ENCODE data around the gene ZNF93. TPM values are rescaled to one million over a fixed set of nuclear protein-coding genes. Genes with fewer than 3 reads are reported as not detected.

The ZNF93 gene
- total and polyA plus RNA-seq, 2 of the 8 experiments (the other 6 are each of a cell fraction or from before 2014, with no cell fraction given) = 40.8 to 61.8 TPM

DNA sequence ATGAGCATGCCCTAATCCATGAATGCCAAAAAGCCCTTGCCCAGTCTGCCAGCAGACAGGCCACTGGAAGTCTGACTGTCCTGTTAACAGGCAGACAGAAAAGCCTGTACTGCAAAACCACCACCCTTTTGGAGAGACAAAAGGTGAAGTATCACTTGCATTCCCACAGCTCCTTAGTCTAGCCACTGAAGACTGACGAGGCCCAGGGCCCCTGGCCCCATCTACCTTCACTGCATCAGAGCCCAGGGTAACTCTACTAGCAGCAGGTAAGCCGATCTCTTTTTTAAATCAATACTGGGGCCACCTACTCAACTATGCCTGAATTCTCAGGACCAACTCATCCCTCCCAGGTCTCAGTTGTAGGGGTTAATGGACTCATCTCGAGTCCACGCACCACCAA, 45.5 kb downstream of the ZNF93 start:
- H3K14ac ChIP-seq (ENCODE audit: insufficient read length) = no peak overlapping the region
- no peaks in the 10 kb centered on the region for H4K20me1 ChIP-seq (replicated peaks in 1 of 2; ENCODE audit: control insufficient read depth in 1 of 2, insufficient read depth in 2 of 2, low read length in 2 of 2)
- H3K79me2 ChIP-seq (ENCODE audit: control insufficient read depth in 1 of 2, insufficient read depth in 2 of 2, low read length in 2 of 2) = no peaks in the 10 kb centered on the region
- H4K5ac ChIP-seq (ENCODE audit: insufficient read length, low read depth, low read length) = no peak overlapping the region
- no peak overlapping the region for H2BK120ac ChIP-seq (replicated peaks; ENCODE audit: low read depth, low read length)
- H3K18ac ChIP-seq (ENCODE audit: extremely low read depth, low read length) = no peak overlapping the region
- H2BK12ac ChIP-seq (ENCODE audit: low read depth, low read length) = no peak overlapping the region
- ChIA-PET POLR2A (ENCODE audit: partially characterized antibody) (interaction anchor here (0.6 to 1.2 kb wide), 2 partner anchors 8 to 10 kb away, joined by 3 to 5 read pairs; no protein-coding TSS in a partner anchor), CTCF (ENCODE audit: partially characterized antibody) (interaction anchor here (2.1 kb wide), 1 partner anchor 16 kb away, joined by 5 read pairs; no protein-coding TSS in a partner anchor)
- no peak overlapping the region for H2BK5ac ChIP-seq (ENCODE audit: low read depth, low read length)
- H3K4me2 ChIP-seq (ENCODE audit: insufficient read depth in 1 of 2, low read depth in 2 of 2, low read length in 2 of 2) = no peak overlapping the region
- DNase-seq (ENCODE audit: low read depth in 1 of 2, low spot score in 2 of 2) (no peak), FAIRE-seq (no peak)
- 88% methylated on average over 4 of the region's 4 CpGs; no CpG with 5 or more reads in 1 of the 2 experiments for WGBS, 2 experiments (ENCODE audit: extremely low coverage in 1 of 2, insufficient coverage in 1 of 2, insufficient read length in 1 of 2, insufficient replicate concordance in 2 of 2, low coverage in 1 of 2, low lambda C conversion rate in 2 of 2, missing lambda C conversion rate in 1 of 2)
- H2BK20ac ChIP-seq (ENCODE audit: low read length) = no peak overlapping the region
- no peaks in the 10 kb centered on the region for H3K4me1 ChIP-seq (replicated peaks in 1 of 4; ENCODE audit: control insufficient read depth in 3 of 4, insufficient read depth in 4 of 4, low read length in 3 of 4)
- no peaks in the 10 kb centered on the region for H3K79me1 ChIP-seq (ENCODE audit: low read depth, low read length)
- H3K36me3 ChIP-seq (ENCODE audit: control insufficient read depth in 2 of 4, insufficient read depth in 4 of 4, low read length in 3 of 4) = no peaks in the 10 kb centered on the region
- TF ChIP-seq NANOG (IDR thresholded peaks at IDR 0.05; ENCODE audit: insufficient read depth, low read depth, low read length, poor library complexity, severe bottlenecking) = no peak
- TF ChIP-seq YY1 (IDR thresholded peaks at IDR 0.05; ENCODE audit: low read depth, low read length) = no peak
- no peak for TF ChIP-seq SIN3A (conservative IDR thresholded peaks at IDR 0.05 in 1 of 2, IDR thresholded peaks at IDR 0.05 in 1 of 2; ENCODE audit: low read depth in 1 of 2, low read length in 2 of 2)
- no peak for TF ChIP-seq JUND (IDR thresholded peaks at IDR 0.05; ENCODE audit: low read length)
- TF ChIP-seq EGR1 (IDR thresholded peaks at IDR 0.05; ENCODE audit: borderline replicate concordance, low read depth, low read length) = no peak
- TF ChIP-seq SP2 (IDR thresholded peaks at IDR 0.05; ENCODE audit: low read length) = no peak
- H3K4me3 ChIP-seq (ENCODE audit: extremely low read depth in 1 of 4, insufficient read depth in 2 of 4, low read depth in 3 of 4, low read length in 4 of 4) = no peak overlapping the region
- H3K56ac ChIP-seq (replicated peaks; ENCODE audit: insufficient read length, low read depth, low read length) = no peak overlapping the region
- no peak overlapping the region for H3K4ac ChIP-seq (replicated peaks; ENCODE audit: insufficient read length, low read depth, low read length)
- no peaks in the 10 kb centered on the region for H3K27me3 ChIP-seq (replicated peaks in 1 of 4; ENCODE audit: control insufficient read depth in 3 of 4, extremely low read depth in 1 of 4, insufficient read depth in 3 of 4, low read length in 3 of 4)
- peaks cover 4% of the 10 kb centered on the region; the same call in 1 of the 2 replicates for H3K23me2 ChIP-seq (ENCODE audit: low read depth, low read length)
- no peak overlapping the region for H4K91ac ChIP-seq (replicated peaks; ENCODE audit: insufficient read length, low read length)
- H2AFZ ChIP-seq (ENCODE audit: low read length) = no peak overlapping the region
- peaks cover 3 to 8% of the 10 kb centered on the region in 2 experiments; a peak in 2 of 4 replicates for H3K9me3 ChIP-seq (ENCODE audit: insufficient read depth in 2 of 2, low read depth in 1 of 2, low read length in 1 of 2)
- H2BK15ac ChIP-seq (ENCODE audit: low read length) = no peak overlapping the region
- H3K27ac ChIP-seq (ENCODE audit: low read depth, low read length) = no peak overlapping the region
- H2AK5ac ChIP-seq (ENCODE audit: low read depth, low read length) = no peak overlapping the region
- H3K9ac ChIP-seq (replicated peaks in 1 of 4; ENCODE audit: extremely low read depth in 1 of 4, low read depth in 3 of 4, low read length in 3 of 4) = no peak overlapping the region
- no peak overlapping the region for H4K8ac ChIP-seq (ENCODE audit: extremely low read depth, insufficient read depth, low read length)
- H3K23ac ChIP-seq (ENCODE audit: insufficient read length) = no peak overlapping the region

Data from H1 (cell line).